ENCODE results near the gene RFX2.

GRCh38 chr19:6097911-6098310 is 12.4 kb downstream of the RFX2 start:
- TF ChIP-seq, protein P1, sequence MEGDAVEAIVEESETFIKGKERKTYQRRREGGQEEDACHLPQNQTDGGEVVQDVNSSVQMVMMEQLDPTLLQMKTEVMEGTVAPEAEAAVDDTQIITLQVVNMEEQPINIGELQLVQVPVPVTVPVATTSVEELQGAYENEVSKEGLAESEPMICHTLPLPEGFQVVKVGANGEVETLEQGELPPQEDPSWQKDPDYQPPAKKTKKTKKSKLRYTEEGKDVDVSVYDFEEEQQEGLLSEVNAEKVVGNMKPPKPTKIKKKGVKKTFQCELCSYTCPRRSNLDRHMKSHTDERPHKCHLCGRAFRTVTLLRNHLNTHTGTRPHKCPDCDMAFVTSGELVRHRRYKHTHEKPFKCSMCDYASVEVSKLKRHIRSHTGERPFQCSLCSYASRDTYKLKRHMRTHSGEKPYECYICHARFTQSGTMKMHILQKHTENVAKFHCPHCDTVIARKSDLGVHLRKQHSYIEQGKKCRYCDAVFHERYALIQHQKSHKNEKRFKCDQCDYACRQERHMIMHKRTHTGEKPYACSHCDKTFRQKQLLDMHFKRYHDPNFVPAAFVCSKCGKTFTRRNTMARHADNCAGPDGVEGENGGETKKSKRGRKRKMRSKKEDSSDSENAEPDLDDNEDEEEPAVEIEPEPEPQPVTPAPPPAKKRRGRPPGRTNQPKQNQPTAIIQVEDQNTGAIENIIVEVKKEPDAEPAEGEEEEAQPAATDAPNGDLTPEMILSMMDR (IDR thresholded peaks at IDR 0.05) = no peak
- TF ChIP-seq POLR2A (IDR thresholded peaks at IDR 0.05) = no peak

Measured in right lobe of liver (tissue), 4 donors.